ENCODE measurements around the gene IMMT. TPM values are rescaled to one million over a fixed set of nuclear protein-coding genes. Genes with fewer than 3 reads are reported as not detected.

The IMMT gene
- total and polyA plus RNA-seq, 2 experiments from 2014 or later = 71.0 to 96.7 TPM

- Histone ChIP-seq H3K4me2 (no peak overlapping the region), H3K27ac (ENCODE audit: low read depth) (no peak overlapping the region), H2AFZ (no peak overlapping the region), H3K4me1 (ENCODE audit: insufficient read depth) (no peaks in the 10 kb centered on the region), H3K4me3 (no peak overlapping the region), H3K36me3 (ENCODE audit: insufficient read depth) (no peaks in the 10 kb centered on the region), H3K9me2 (ENCODE audit: insufficient read depth) (no peaks in the 10 kb centered on the region), H4K20me1 (replicated peaks; ENCODE audit: insufficient read depth) (no peaks in the 10 kb centered on the region), H3F3A (replicated peaks; ENCODE audit: low read depth) (no peaks in the 10 kb centered on the region), H3K27me3 (ENCODE audit: insufficient read depth) (no peaks in the 10 kb centered on the region), H3K79me2 (replicated peaks; ENCODE audit: insufficient read depth) (no peaks in the 10 kb centered on the region)
- ATAC-seq = no peak
- H3K27ac Mint-ChIP-seq = no peak overlapping the region
- DNase-seq (ENCODE audit: low spot score) = no peak
- peaks cover 8% of the 10 kb centered on the region for H3K27me3 Mint-ChIP-seq (ENCODE audit: insufficient read depth, low read depth, poor library complexity)
- H3K4me3 Mint-ChIP-seq = no peak overlapping the region
- peaks cover 10% of the 10 kb centered on the region; the same call in 2 of the 3 replicates for H3K4me1 Mint-ChIP-seq
- no peaks in the 10 kb centered on the region; the same call in 2 of the 3 replicates for H3K36me3 Mint-ChIP-seq (ENCODE audit: low read depth)
- peaks cover 4% of the 10 kb centered on the region; the same call in 2 of the 3 replicates for H3K9me3 Mint-ChIP-seq
- TF ChIP-seq JUNB (IDR thresholded peaks at IDR 0.05; ENCODE audit: unreplicated experiment) (no peak), ZNF462 (CRISPR knock-in tag; IDR thresholded peaks at IDR 0.05) (no peak), REST (IDR thresholded peaks at IDR 0.05; ENCODE audit: unreplicated experiment) (no peak), EZH2 (IDR thresholded peaks at IDR 0.05; ENCODE audit: low read depth, unreplicated experiment) (no peak), ZNF331 (CRISPR knock-in tag; IDR thresholded peaks at IDR 0.05; ENCODE audit: low read depth) (no peak), NANOG (IDR thresholded peaks at IDR 0.05; ENCODE audit: borderline replicate concordance) (no peak), ETS1 (IDR thresholded peaks at IDR 0.05) (no peak), CREB1 (CRISPR knock-in tag; IDR thresholded peaks at IDR 0.05; ENCODE audit: low read depth) (no peak), STAT1 (IDR thresholded peaks at IDR 0.05; ENCODE audit: unreplicated experiment) (no peak), POLR2AphosphoS5 (IDR thresholded peaks at IDR 0.05; ENCODE audit: low read depth) (no peak), EZH2phosphoT487 (IDR thresholded peaks at IDR 0.05; ENCODE audit: unreplicated experiment) (no peak), CTCF (conservative IDR thresholded peaks at IDR 0.05; ENCODE audit: low read depth in 2 of 2) (no peak), ZNF114 (CRISPR knock-in tag; IDR thresholded peaks at IDR 0.05) (no peak)
Observed at GRCh38 chr2:86241611-86242010, 46.3 kb upstream of the IMMT start.
